Activated T-cell treated with anti-CD3 and anti-CD28 coated beads, Interleukin-2, amount 50 U/mL, for 4 hours (primary cell): ENCODE data around the gene CSAG2. TPM values are rescaled to one million over a fixed set of nuclear protein-coding genes. Genes with fewer than 3 reads are reported as not detected.
"Not testable (repeated sequence)": the region's sequence is repeated elsewhere in the genome, so short reads cannot be mapped to it uniquely, and the experiment has no call there.

Experiments used
- ATAC-seq, 2 donors: fragments of 200-7000 bp; cut with Tn5 transposase; one replicate each; pipeline ENCODE4 v1.10.0; 2021
- DNase-seq: peaks from one replicate; pipeline ENCODE4 v3.0.0-alpha.2; 2020
- H3K27me3 Mint-ChIP-seq: one replicate; pipeline ENCODE4 v1.8.0; 2021; ENCODE audit warnings: low read depth, mixed read lengths
- H3K36me3 Mint-ChIP-seq: one replicate; pipeline ENCODE4 v1.8.0; 2022; ENCODE audit warnings: mixed read lengths; ENCODE audit not compliant: insufficient read depth
- H3K4me1 Mint-ChIP-seq: one replicate; pipeline ENCODE4 v1.8.0; 2021; ENCODE audit warnings: low read depth, mixed read lengths
- H3K4me3 Mint-ChIP-seq: one replicate; pipeline ENCODE4 v1.8.0; 2021; ENCODE audit warnings: mild to moderate bottlenecking, moderate library complexity, mixed read lengths
- H3K9me3 Mint-ChIP-seq: one replicate; pipeline ENCODE4 v1.8.0; 2021; ENCODE audit warnings: mixed read lengths
- total RNA-seq, 3 donors: library from RNA; stranded (reverse); gene quantifications; one replicate each; pipeline ENCODE4 v1.2.1, GENCODE V29; 2021

The CSAG2 gene
- total RNA-seq, 3 donors from 2014 or later = not detected

DNA sequence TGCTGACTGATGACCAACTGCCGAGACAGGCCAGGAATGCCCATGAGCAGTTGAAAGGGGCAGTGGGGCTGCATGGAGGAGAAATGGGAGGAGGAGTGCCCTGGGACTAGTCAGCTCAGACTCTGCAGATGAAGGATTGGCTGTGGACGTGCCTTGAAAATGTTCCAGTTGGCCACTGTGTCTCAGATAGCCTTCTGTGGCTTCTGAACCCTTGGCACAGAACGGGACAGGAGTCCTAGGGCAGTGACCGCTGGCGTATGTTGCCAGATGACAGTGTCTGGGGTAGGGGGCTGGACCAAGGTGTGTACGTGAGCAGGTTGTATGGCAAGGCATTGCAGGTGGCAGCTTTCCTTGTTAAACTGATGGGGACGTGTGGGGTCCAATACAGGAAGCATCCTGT lies 2.6 kb downstream of the CSAG2 start:
- not testable (repeated sequence) for H3K36me3 Mint-ChIP-seq, H3K27me3 Mint-ChIP-seq

DNA sequence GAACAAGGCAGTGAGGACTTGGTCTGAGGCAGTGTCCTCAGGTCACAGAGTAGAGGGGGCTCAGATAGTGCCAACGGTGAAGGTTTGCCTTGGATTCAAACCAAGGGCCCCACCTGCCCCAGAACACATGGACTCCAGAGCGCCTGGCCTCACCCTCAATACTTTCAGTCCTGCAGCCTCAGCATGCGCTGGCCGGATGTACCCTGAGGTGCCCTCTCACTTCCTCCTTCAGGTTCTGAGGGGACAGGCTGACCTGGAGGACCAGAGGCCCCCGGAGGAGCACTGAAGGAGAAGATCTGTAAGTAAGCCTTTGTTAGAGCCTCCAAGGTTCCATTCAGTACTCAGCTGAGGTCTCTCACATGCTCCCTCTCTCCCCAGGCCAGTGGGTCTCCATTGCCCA lies 8.7 kb downstream of the CSAG2 start:
- DNase-seq, H3K36me3 Mint-ChIP-seq, ATAC-seq, H3K9me3 Mint-ChIP-seq, H3K4me1 Mint-ChIP-seq, H3K4me3 Mint-ChIP-seq, H3K27me3 Mint-ChIP-seq: not testable (repeated sequence)

More for the DNA sequence above, 2.6 kb downstream of the CSAG2 start:
- H3K9me3 Mint-ChIP-seq, DNase-seq, H3K4me3 Mint-ChIP-seq, H3K4me1 Mint-ChIP-seq, ATAC-seq: not testable (repeated sequence)

DNA sequence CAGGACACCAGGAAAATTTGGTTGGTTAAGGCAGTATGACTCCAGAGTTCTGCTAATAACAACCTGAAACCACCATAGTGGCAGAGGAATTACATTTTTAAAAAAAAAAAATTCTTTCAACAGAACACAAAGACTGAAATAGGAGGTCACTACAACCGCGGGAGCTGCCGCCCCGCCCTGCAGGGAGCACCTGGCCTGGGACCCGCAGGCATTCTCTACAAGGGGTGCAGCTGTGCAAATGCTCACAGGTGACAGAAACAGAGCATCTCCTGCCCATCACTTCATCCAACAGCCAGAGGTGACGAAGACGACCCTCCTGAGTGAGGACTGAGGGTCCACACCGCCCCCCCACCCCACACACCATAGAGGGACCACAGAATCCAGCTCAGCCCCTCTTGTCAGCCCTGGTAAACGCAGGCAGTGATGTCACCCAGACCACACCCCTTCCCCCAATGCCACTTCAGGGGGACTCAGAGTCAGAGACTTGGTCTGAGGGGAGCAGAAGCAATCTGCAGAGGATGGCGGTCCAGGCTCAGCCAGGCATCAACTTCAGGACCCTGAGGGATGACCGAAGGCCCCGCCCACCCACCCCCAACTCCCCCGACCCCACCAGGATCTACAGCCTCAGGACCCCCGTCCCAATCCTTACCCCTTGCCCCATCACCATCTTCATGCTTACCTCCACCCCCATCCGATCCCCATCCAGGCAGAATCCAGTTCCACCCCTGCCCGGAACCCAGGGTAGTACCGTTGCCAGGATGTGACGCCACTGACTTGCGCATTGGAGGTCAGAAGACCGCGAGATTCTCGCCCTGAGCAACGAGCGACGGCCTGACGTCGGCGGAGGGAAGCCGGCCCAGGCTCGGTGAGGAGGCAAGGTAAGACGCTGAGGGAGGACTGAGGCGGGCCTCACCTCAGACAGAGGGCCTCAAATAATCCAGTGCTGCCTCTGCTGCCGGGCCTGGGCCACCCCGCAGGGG lies 10.8 kb downstream of the CSAG2 start, which contains the start of gene MAGEA3:
MAGEA3 (plus strand) TSS at position 843 of the 980 bp plus-strand sequence. CDS start 2,039 bp downstream, outside the sequence.
- not testable (repeated sequence) for DNase-seq, ATAC-seq, H3K36me3 Mint-ChIP-seq, H3K9me3 Mint-ChIP-seq, H3K4me3 Mint-ChIP-seq, H3K27me3 Mint-ChIP-seq, H3K4me1 Mint-ChIP-seq

DNA sequence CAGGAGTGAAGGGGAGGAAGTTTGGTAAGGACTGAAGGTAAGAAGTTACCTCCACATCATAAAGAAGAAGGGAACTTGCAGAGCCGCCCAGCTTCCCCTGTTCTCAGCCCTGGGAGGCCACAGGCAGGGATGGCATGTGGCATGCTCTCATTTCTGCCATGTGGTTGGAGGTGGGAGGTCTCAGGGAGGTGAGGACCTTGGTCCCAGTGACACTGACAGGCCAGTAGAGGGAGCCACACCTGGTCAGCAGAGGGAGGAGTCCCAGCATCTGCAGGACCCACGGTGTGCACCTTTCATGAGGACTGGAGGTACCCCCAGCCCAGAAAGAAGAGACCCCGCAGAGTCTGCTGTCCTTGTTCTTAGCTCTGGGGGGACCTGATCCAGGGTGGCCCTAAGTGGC lies 28.1 kb downstream of the CSAG2 start:
- ATAC-seq = peak in 1 of 2 donors; percentile 38
- not testable (repeated sequence) for H3K27me3 Mint-ChIP-seq, DNase-seq

DNA sequence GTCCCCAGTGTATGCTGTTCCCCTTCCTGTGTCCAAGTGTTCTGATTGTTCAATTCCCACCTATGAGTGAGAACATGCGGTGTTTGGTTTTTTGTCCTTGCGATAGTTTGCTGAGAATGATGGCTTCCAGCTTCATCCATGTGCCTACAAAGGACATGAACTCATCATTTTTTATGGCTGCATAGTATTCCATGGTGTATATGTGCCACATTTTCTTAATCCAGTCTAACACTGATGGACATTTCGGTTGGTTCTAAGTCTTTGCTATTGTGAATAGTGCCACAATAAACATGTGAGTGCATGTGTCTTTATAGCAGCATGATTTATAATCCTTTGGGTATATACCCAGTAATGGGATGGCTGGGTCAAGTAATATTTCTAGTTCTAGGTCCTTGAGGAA lies 34.4 kb downstream of the CSAG2 start:
- H3K36me3 Mint-ChIP-seq, H3K4me1 Mint-ChIP-seq, H3K27me3 Mint-ChIP-seq, DNase-seq, H3K4me3 Mint-ChIP-seq, H3K9me3 Mint-ChIP-seq, ATAC-seq: not testable (repeated sequence)

More for the DNA sequence above, 28.1 kb downstream of the CSAG2 start:
- H3K9me3 Mint-ChIP-seq, H3K4me1 Mint-ChIP-seq, H3K36me3 Mint-ChIP-seq, H3K4me3 Mint-ChIP-seq: not testable (repeated sequence)

DNA sequence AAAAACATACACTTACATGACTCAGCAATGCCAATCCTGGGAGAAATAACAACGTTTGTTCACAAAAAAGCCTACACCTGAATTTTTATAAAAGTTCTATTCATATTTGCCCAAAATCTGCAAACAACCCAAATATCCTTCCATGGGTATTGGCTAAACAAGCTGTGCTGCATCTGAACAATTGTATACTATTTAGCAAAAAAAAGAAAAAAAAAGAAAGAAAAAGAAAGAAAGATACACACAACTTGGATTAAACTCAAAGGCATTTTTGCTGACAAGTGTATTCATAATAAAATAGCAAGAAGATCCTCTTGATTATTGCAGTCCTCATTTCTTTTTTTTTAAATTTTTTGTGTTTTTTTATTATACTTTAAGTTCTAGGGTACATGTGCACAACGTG lies 34.9 kb downstream of the CSAG2 start:
- peaks cover 3% of the 10 kb centered on the region for H3K27me3 Mint-ChIP-seq
- no peak overlapping the region for H3K4me3 Mint-ChIP-seq
- DNase-seq (no peak), ATAC-seq (no peak)
- no peaks in the 10 kb centered on the region for H3K36me3 Mint-ChIP-seq
- H3K9me3 Mint-ChIP-seq = no peaks in the 10 kb centered on the region
- H3K4me1 Mint-ChIP-seq = no peaks in the 10 kb centered on the region

DNA sequence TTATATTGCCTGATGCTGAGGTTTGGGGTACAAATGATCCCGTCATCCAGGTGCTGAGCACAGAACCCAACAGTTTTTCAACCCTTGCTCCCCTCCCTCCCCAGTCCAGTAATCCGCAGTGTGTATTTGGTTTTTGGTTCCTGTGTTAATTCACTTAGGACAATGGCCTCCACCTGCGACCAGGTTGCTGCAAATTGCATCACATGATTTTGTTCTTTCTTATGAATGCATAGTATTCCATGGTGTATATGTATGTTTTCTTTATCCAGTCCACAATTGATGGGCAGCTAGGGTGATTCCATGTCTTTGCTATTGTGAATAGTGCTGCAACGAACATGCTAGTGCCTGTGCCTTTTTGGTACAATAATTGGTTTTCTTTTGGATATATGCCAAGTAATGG lies 46.0 kb downstream of the CSAG2 start:
- DNase-seq (no peak), ATAC-seq (no peak)
- no peaks in the 10 kb centered on the region for H3K27me3 Mint-ChIP-seq
- H3K36me3 Mint-ChIP-seq = no peaks in the 10 kb centered on the region
- no peak overlapping the region for H3K4me3 Mint-ChIP-seq
- no peaks in the 10 kb centered on the region for H3K4me1 Mint-ChIP-seq
- H3K9me3 Mint-ChIP-seq = peaks cover 3% of the 10 kb centered on the region

DNA sequence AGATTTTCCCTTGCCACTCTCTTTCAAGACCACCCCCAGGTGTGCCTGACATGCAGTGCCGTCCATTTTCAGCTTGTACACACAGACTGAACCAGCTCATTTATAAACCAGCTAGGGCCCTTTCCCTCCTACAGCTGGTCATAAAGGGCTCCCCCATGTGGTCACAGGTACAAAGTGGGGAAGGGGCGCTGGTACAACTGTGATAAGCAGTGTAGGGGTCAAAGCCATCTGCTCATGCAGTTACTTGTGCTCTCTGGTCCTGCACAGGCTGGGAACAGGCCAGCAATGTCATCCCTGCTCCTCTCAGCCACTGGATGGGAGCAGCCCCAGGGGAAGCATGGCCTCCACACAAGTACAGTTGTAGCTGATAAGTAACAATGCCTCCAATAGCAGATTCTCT lies 50.8 kb downstream of the CSAG2 start:
- no peaks in the 10 kb centered on the region for H3K36me3 Mint-ChIP-seq
- ATAC-seq (no peak), DNase-seq (no peak)
- no peaks in the 10 kb centered on the region for H3K4me1 Mint-ChIP-seq
- no peak overlapping the region for H3K4me3 Mint-ChIP-seq
- no peaks in the 10 kb centered on the region for H3K9me3 Mint-ChIP-seq
- peaks cover 11% of the 10 kb centered on the region for H3K27me3 Mint-ChIP-seq

Other genes with a start within 250 kb of the CSAG2 start
- not detected for gene GABRQ, start 71.4 kb downstream of the CSAG2 start, total RNA-seq
- under 1 TPM in 1 of 3 donors, not detected in 2; 0.16 TPM for gene MAGEA3, start 10.5 kb downstream of the CSAG2 start, total RNA-seq
- gene MAGEA2B, start 5.4 kb upstream of the CSAG2 start, total RNA-seq = not detected
- gene CSAG1, start 24.4 kb upstream of the CSAG2 start, total RNA-seq = not detected
- not detected for gene MAGEA12, start 24.5 kb upstream of the CSAG2 start, total RNA-seq
- gene MAGEA2, start 44.6 kb upstream of the CSAG2 start, total RNA-seq = not detected
- not detected for gene CSAG3, start 49.9 kb upstream of the CSAG2 start, total RNA-seq
- gene MAGEA6, start 60.4 kb upstream of the CSAG2 start, total RNA-seq = not detected
- gene CETN2, start 121.5 kb upstream of the CSAG2 start, total RNA-seq = 1 to 10 TPM; 8.6 to 9.8 (median 9.6) TPM
- 10 to 100 TPM; 18.3 to 21.4 (median 18.7) TPM for gene NSDHL, start 121.8 kb upstream of the CSAG2 start, total RNA-seq
- gene ZNF185, start 188.8 kb upstream of the CSAG2 start, total RNA-seq = under 1 TPM; 0.53 to 0.68 (median 0.61) TPM